GM12801 (cell line): ENCODE data around the gene NACC2.

Experiments
- TF ChIP-seq, protein P1 (sequence below): IDR thresholded peaks from one replicate; pipeline ENCODE4 v1.5.1; 2011; ENCODE audit warnings: control low read depth; ENCODE audit not compliant: insufficient read length; ENCODE audit errors: extremely low read depth

Gene NACC2

GRCh38 chr9:136015656-136016571, 79.2 kb downstream of the NACC2 start:
- TF ChIP-seq, protein P1, sequence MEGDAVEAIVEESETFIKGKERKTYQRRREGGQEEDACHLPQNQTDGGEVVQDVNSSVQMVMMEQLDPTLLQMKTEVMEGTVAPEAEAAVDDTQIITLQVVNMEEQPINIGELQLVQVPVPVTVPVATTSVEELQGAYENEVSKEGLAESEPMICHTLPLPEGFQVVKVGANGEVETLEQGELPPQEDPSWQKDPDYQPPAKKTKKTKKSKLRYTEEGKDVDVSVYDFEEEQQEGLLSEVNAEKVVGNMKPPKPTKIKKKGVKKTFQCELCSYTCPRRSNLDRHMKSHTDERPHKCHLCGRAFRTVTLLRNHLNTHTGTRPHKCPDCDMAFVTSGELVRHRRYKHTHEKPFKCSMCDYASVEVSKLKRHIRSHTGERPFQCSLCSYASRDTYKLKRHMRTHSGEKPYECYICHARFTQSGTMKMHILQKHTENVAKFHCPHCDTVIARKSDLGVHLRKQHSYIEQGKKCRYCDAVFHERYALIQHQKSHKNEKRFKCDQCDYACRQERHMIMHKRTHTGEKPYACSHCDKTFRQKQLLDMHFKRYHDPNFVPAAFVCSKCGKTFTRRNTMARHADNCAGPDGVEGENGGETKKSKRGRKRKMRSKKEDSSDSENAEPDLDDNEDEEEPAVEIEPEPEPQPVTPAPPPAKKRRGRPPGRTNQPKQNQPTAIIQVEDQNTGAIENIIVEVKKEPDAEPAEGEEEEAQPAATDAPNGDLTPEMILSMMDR: no peak

DNA sequence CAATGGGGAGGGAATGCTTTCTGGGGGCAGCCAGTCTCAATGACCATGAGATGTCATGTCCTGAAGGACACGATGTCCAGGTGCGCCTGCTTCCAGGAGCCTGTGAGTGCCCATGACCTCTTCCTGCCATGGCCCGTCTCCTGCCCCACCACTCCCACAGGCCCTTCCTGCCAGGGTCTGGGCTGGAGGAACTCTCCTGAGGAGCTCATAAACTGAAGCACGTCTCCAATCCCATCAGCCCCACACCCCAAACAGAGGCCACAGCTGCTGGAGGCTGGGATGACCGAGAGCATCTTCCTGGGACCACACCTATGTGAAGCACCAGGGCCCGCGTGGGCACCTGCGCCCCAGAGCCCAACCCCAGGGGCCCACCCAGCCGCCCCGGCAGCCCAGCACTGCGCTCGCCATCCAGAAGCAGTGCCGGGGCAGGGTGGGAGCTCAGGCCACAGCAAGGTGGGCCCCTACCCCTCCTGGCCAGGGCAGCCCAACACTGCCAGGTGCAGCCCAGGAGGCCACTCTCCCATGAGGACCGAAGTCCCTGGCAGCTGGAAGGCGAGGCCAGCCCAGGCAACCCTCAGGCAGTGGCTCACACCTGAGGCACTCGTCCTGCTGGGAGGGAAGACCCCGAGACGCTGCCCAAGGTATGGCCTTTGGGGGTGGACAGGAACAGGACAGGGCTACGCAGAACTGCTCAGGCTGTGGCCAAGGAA, 80.0 kb downstream of the NACC2 start:
- TF ChIP-seq, protein P1: no peak

DNA sequence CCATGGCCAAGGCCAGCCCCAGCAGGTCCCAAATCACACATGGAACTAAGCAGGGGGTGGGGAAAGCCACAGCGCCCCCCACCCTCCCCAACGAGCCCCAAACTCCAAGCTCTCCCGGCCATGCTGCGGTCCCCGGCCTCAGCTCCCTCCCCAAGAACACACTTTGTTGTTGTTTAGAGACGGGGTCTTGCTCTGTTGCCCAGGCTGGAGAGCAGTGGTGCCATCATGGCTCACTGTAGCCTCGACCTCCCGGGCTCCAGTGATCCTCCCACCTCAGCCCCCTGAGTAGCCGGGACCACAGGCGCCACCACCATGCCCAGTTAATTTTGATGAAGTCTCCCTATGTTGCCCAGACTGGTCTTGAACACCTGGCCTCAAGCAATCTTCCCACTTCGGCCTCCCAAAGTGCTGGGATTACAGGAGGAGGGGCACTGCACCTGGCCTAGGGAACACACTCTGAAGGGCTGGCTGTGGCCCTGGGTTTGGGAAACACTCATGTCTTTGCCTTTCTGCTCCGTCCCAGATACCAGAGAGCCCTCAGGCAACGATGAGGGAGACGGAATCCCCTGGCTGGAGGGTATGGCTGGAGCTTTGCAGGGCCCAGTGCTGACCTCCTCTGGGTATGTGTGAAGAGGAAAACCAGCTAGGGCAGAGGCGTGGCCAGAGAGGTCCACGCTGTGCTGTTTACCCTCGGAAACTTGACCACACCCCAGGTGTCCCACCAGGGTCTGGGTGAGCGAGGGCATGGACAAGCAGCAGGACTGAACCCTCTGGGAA, 80.8 kb downstream of the NACC2 start:
- TF ChIP-seq, protein P1: no peak

- TF ChIP-seq, protein P1: no peak
Observed at GRCh38 chr9:136013524-136014034, 81.5 kb downstream of the NACC2 start.

DNA sequence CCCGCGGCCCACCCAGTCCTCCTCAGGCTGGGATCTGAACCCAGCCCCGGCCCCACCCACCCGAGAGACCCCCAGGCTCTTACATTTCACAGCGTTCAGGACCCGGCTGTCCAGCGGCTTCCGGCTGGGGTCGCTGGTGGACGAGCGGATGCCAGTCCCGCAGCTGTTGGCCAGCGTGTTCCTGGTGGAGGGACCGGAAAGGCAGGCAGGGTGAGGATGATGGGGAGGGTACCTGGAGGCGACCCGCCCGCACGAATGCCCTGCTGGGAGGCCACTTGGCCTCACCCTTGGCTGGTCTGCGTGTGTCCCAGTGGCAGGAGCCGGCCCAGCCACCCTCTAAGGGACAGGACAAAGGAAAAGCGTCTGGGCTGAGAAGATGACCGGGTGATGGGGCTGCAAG, 82.0 kb downstream of the NACC2 start:
- TF ChIP-seq, protein P1: no peak

GRCh38 chr9:136012651-136013050, 82.4 kb downstream of the NACC2 start:
- TF ChIP-seq, protein P1: no peak
